Ectodermal cell (in vitro differentiated cells): ENCODE measurements around the gene MXD1.
"Not testable (repeated sequence)": the region's sequence is repeated elsewhere in the genome, so short reads cannot be mapped to it uniquely, and the experiment has no call there.

ENCODE experiments used
- H3K27ac ChIP-seq: 2 replicates; pipeline ENCODE4 v1.7.0; 2013; ENCODE audit warnings: mild to moderate bottlenecking, low read depth, low read length; ENCODE audit not compliant: insufficient read depth, poor library complexity, severe bottlenecking
- H3K27me3 ChIP-seq: 2 replicates; pipeline ENCODE4 v1.7.0; 2013; ENCODE audit warnings: mild to moderate bottlenecking, low read length; ENCODE audit not compliant: insufficient read depth, control insufficient read depth, poor library complexity, severe bottlenecking
- H3K36me3 ChIP-seq: one replicate; pipeline ENCODE4 v1.7.0; 2013; ENCODE audit warnings: low read length; ENCODE audit not compliant: control insufficient read depth, insufficient read depth
- H3K4me1 ChIP-seq: one replicate; pipeline ENCODE4 v1.7.0; 2013; ENCODE audit warnings: low read length; ENCODE audit not compliant: control insufficient read depth, insufficient read depth
- H3K4me3 ChIP-seq: 2 replicates; pipeline ENCODE4 v1.7.0; 2013; ENCODE audit warnings: low read depth, low read length, control low read depth; ENCODE audit not compliant: insufficient read depth
- H3K9me3 ChIP-seq: 2 replicates; pipeline ENCODE4 v1.7.0; 2013; ENCODE audit warnings: mild to moderate bottlenecking, low read length, moderate library complexity; ENCODE audit not compliant: control insufficient read depth
- WGBS, 2 experiments: methylation state at CpG; one replicate each; pipeline ENCODE4 v1.1.7; 2013; ENCODE audit warnings: missing lambda C conversion rate in 2 of 2; 5-methylcytosine and 5-hydroxymethylcytosine counted together

Gene MXD1

GRCh38 chr2:69944756-69945155 lies 29.8 kb downstream of the MXD1 start:
- H3K9me3 ChIP-seq, result no peaks in the 10 kb centered on the region
- H3K4me3 ChIP-seq, result no peak overlapping the region
- no peaks in the 10 kb centered on the region for H3K36me3 ChIP-seq
- H3K27ac ChIP-seq, result no peak overlapping the region
- H3K4me1 ChIP-seq, result peaks cover 21% of the 10 kb centered on the region
- no peaks in the 10 kb centered on the region for H3K27me3 ChIP-seq
- WGBS, 2 experiments, result 94 to 96% methylated on average over 7 of the region's 7 CpGs

- H3K27me3 ChIP-seq, result no peaks in the 10 kb centered on the region
- peaks cover 15% of the 10 kb centered on the region for H3K4me1 ChIP-seq
- no peak overlapping the region for H3K4me3 ChIP-seq
- H3K27ac ChIP-seq, result no peak overlapping the region
- WGBS, 2 experiments, result 94% methylated on average over 8 of the region's 8 CpGs
- H3K36me3 ChIP-seq, result no peaks in the 10 kb centered on the region
- no peaks in the 10 kb centered on the region for H3K9me3 ChIP-seq
These were observed 30.5 kb downstream of the MXD1 start for GRCh38 chr2:69945441-69945840.

GRCh38 chr2:69945941-69946340 lies 31.0 kb downstream of the MXD1 start:
- Histone ChIP-seq H3K4me3 (no peak overlapping the region), H3K4me1 (peaks cover 10% of the 10 kb centered on the region), H3K9me3 (no peaks in the 10 kb centered on the region), H3K36me3 (no peaks in the 10 kb centered on the region), H3K27me3 (no peaks in the 10 kb centered on the region), H3K27ac (no peak overlapping the region)
- 87 to 94% methylated on average over 8 of the region's 8 CpGs for WGBS, 2 experiments

GRCh38 chr2:69946351-69947324 lies 31.7 kb downstream of the MXD1 start:
- peaks cover 6% of the 10 kb centered on the region for H3K4me1 ChIP-seq
- H3K4me3 ChIP-seq, result no peak overlapping the region
- H3K27ac ChIP-seq, result no peak overlapping the region
- no peaks in the 10 kb centered on the region for H3K27me3 ChIP-seq
- H3K9me3 ChIP-seq, result no peaks in the 10 kb centered on the region
- H3K36me3 ChIP-seq, result no peaks in the 10 kb centered on the region
- WGBS, 2 experiments, result 92 to 95% methylated on average over 13 of the region's 13 CpGs

- H3K4me3 ChIP-seq, result no peak overlapping the region
- WGBS, 2 experiments, result 95 to 98% methylated on average over 4 of the region's 4 CpGs
- no peaks in the 10 kb centered on the region for H3K9me3 ChIP-seq
- H3K4me1 ChIP-seq, result peaks cover 6% of the 10 kb centered on the region
- H3K27me3 ChIP-seq, result no peaks in the 10 kb centered on the region
- no peaks in the 10 kb centered on the region for H3K36me3 ChIP-seq
- H3K27ac ChIP-seq, result no peak overlapping the region
These were observed 32.5 kb downstream of the MXD1 start for GRCh38 chr2:69947325-69947931.

GRCh38 chr2:69948032-69948962 lies 33.4 kb downstream of the MXD1 start:
- Histone ChIP-seq H3K36me3 (no peaks in the 10 kb centered on the region), H3K27me3 (no peaks in the 10 kb centered on the region), H3K27ac (no peak overlapping the region), H3K4me1 (peaks cover 2% of the 10 kb centered on the region), H3K4me3 (no peak overlapping the region), H3K9me3 (no peaks in the 10 kb centered on the region)
- 78 to 82% methylated on average over 35 of the region's 35 CpGs for WGBS, 2 experiments

- Histone ChIP-seq H3K9me3 (no peaks in the 10 kb centered on the region), H3K27ac (no peak overlapping the region), H3K4me1 (no peaks in the 10 kb centered on the region), H3K27me3 (no peaks in the 10 kb centered on the region), H3K4me3 (no peak overlapping the region), H3K36me3 (no peaks in the 10 kb centered on the region)
- 92% methylated on average over 21 of the region's 21 CpGs for WGBS, 2 experiments
These were observed 34.2 kb downstream of the MXD1 start for GRCh38 chr2:69948963-69949645.

- Histone ChIP-seq H3K4me1 (no peaks in the 10 kb centered on the region), H3K9me3 (no peaks in the 10 kb centered on the region), H3K27me3 (no peaks in the 10 kb centered on the region), H3K4me3 (no peak overlapping the region), H3K27ac (no peak overlapping the region), H3K36me3 (no peaks in the 10 kb centered on the region)
- WGBS, 2 experiments, result 81 to 99% methylated on average over 4 to 5 of the region's 5 CpGs
These were observed 35.3 kb downstream of the MXD1 start for GRCh38 chr2:69950241-69950640.

- 92 to 100% methylated on average over 3 of the region's 3 CpGs for WGBS, 2 experiments
- not testable (repeated sequence) for H3K4me1 ChIP-seq, H3K9me3 ChIP-seq, H3K27ac ChIP-seq, H3K27me3 ChIP-seq, H3K36me3 ChIP-seq, H3K4me3 ChIP-seq
These were observed 35.8 kb downstream of the MXD1 start for GRCh38 chr2:69950671-69951070.
